GM23338 (cell line): Measurements from ENCODE around the gene MAGI1. TPM values are rescaled to one million over a fixed set of nuclear protein-coding genes. Genes with fewer than 3 reads are reported as not detected.

Source experiments
- ATAC-seq: fragments of 200-7000 bp; cut with Tn5 transposase; 3 replicates; pipeline ENCODE4 v1.9.1; 2020
- DNase-seq: peaks from one replicate; pipeline ENCODE4 v3.0.0-alpha.2; 2015; ENCODE audit warnings: low spot score
- H2AFZ ChIP-seq: fragments of 200-600 bp; sonication (generic); 2 replicates; pipeline ENCODE4 v1.8.0; 2016; ENCODE audit warnings: antibody characterized with exemption, mild to moderate bottlenecking, moderate library complexity
- H3F3A ChIP-seq: fragments of 200-600 bp; sonication (generic); replicated peaks from 2 replicates; pipeline ENCODE4 v1.8.0; 2017; ENCODE audit warnings: antibody characterized with exemption, mixed run types, low read depth
- H3K27ac ChIP-seq: fragments of 200-600 bp; sonication (generic); 2 replicates; pipeline ENCODE4 v1.6.1; 2016; ENCODE audit warnings: low read depth
- H3K27me3 ChIP-seq: fragments of 200-600 bp; sonication (generic); 2 replicates; pipeline ENCODE4 v1.8.0; 2016; ENCODE audit warnings: mild to moderate bottlenecking, mixed run types, moderate library complexity; ENCODE audit not compliant: insufficient read depth
- H3K36me3 ChIP-seq: fragments of 200-600 bp; sonication (generic); 2 replicates; pipeline ENCODE4 v1.8.0; 2016; ENCODE audit warnings: mild to moderate bottlenecking; ENCODE audit not compliant: insufficient read depth
- H3K4me1 ChIP-seq: fragments of 200-600 bp; sonication (generic); 2 replicates; pipeline ENCODE4 v1.8.0; 2016; ENCODE audit warnings: mild to moderate bottlenecking, moderate library complexity; ENCODE audit not compliant: insufficient read depth
- H3K4me2 ChIP-seq: fragments of 200-600 bp; sonication (generic); 2 replicates; pipeline ENCODE4 v1.7.1; 2017; ENCODE audit warnings: mixed run types
- H3K4me3 ChIP-seq: fragments of 200-600 bp; sonication (generic); 2 replicates; pipeline ENCODE4 v1.6.1; 2016; ENCODE audit warnings: mixed run types
- H3K79me2 ChIP-seq: fragments of 200-600 bp; sonication (generic); replicated peaks from 2 replicates; pipeline ENCODE4 v1.8.0; 2017; ENCODE audit warnings: mild to moderate bottlenecking; ENCODE audit not compliant: insufficient read depth
- H3K9me2 ChIP-seq: fragments of 200-600 bp; sonication (generic); 2 replicates; pipeline ENCODE4 v1.8.0; 2017; ENCODE audit not compliant: insufficient read depth
- H4K20me1 ChIP-seq: fragments of 200-600 bp; sonication (generic); replicated peaks from 2 replicates; pipeline ENCODE4 v1.8.0; 2017; ENCODE audit warnings: mild to moderate bottlenecking; ENCODE audit not compliant: insufficient read depth
- H3K27ac Mint-ChIP-seq: 2 replicates; pipeline ENCODE4 v1.8.0; 2020; ENCODE audit warnings: inconsistent platforms, mild to moderate bottlenecking, moderate library complexity, mixed read lengths
- H3K27me3 Mint-ChIP-seq: 3 replicates; pipeline ENCODE4 v1.8.0; 2022; ENCODE audit warnings: low read depth, mild to moderate bottlenecking, moderate library complexity, mixed read lengths, inconsistent platforms; ENCODE audit not compliant: insufficient read depth, poor library complexity
- H3K36me3 Mint-ChIP-seq: 3 replicates; pipeline ENCODE4 v1.8.0; 2021; ENCODE audit warnings: low read depth, mild to moderate bottlenecking, inconsistent platforms, moderate library complexity, mixed read lengths
- H3K4me1 Mint-ChIP-seq: 3 replicates; pipeline ENCODE4 v1.8.0; 2020; ENCODE audit warnings: mild to moderate bottlenecking, inconsistent platforms, mixed read lengths
- H3K4me3 Mint-ChIP-seq: 3 replicates; pipeline ENCODE4 v1.8.0; 2021; ENCODE audit warnings: moderate library complexity, mild to moderate bottlenecking, inconsistent platforms, mixed read lengths
- H3K9me3 Mint-ChIP-seq: 3 replicates; pipeline ENCODE4 v1.8.0; 2020; ENCODE audit warnings: moderate library complexity, mild to moderate bottlenecking, inconsistent platforms, mixed read lengths
- CREB1 ChIP-seq: fragments of 250-450 bp; sonication (Bioruptor Pico); IDR thresholded peaks from 2 replicates; pipeline ENCODE4 v1.5.0; 2020; ENCODE audit warnings: low read depth, mild to moderate bottlenecking, moderate library complexity
- CTCF ChIP-seq, 2 experiments: fragments of 200-600 bp in 1 of 2; sonication (generic) in 1 of 2; conservative IDR thresholded peaks; 2 replicates each; pipeline versions ENCODE4 v1.5.1 to v1.6.1; 2016 to 2017; ENCODE audit warnings: antibody characterized with exemption in 2 of 2, low read depth in 2 of 2, mild to moderate bottlenecking in 2 of 2, moderate library complexity in 1 of 2
- ETS1 ChIP-seq: IDR thresholded peaks from 2 replicates; pipeline ENCODE4 v1.6.1; 2016; ENCODE audit warnings: antibody characterized with exemption
- EZH2phosphoT487 ChIP-seq: fragments of 200-600 bp; sonication (generic); IDR thresholded peaks from one replicate; pipeline ENCODE4 v1.8.1; 2018; ENCODE audit warnings: antibody characterized with exemption; ENCODE audit not compliant: unreplicated experiment
- NANOG ChIP-seq: IDR thresholded peaks from 2 replicates; pipeline ENCODE4 v1.6.1; 2016; ENCODE audit warnings: antibody characterized with exemption, borderline replicate concordance
- POLR2AphosphoS5 ChIP-seq: IDR thresholded peaks from 2 replicates; pipeline ENCODE4 v1.6.1; 2016; ENCODE audit warnings: antibody characterized with exemption, low read depth
- REST ChIP-seq: IDR thresholded peaks from one replicate; pipeline ENCODE4 v1.6.1; 2018; ENCODE audit warnings: antibody characterized with exemption; ENCODE audit not compliant: unreplicated experiment
- ZNF114 ChIP-seq: fragments of 250-450 bp; sonication (Bioruptor Pico); IDR thresholded peaks from 2 replicates; pipeline ENCODE4 v1.5.0; 2020; ENCODE audit warnings: mild to moderate bottlenecking, moderate library complexity
- ZNF462 ChIP-seq: fragments of 250-450 bp; sonication (Bioruptor Pico); IDR thresholded peaks from 2 replicates; pipeline ENCODE4 v1.5.0; 2020; ENCODE audit warnings: mild to moderate bottlenecking, moderate library complexity
- polyA plus RNA-seq: library from polyadenylated mRNA; unstranded; fragments of >200 nt; fragmentation: Nextera tagmentation; extraction: Ambion mirVana; gene quantifications from 2 replicates; pipeline ENCODE4 v1.2.1, GENCODE V29; 2016
- total RNA-seq: library from RNA; depleted of rRNA; stranded (reverse); fragments of >200 nt; shearing (Covaris generic); gene quantifications from 2 replicates; pipeline ENCODE4 v1.2.3, GENCODE V29; 2014

Gene MAGI1
- total and polyA plus RNA-seq, 2 experiments from 2014 or later: 27.4 to 71.2 TPM

- TF ChIP-seq ZNF114 (CRISPR knock-in tag) (no peak), REST (no peak), POLR2AphosphoS5 (no peak), EZH2phosphoT487 (no peak), CREB1 (CRISPR knock-in tag) (no peak)
These were observed 385.0 kb downstream of the MAGI1 start (continued) for GRCh38 chr3:65653731-65654130.

- no peak overlapping the region for H3K4me3 ChIP-seq
- H3K27ac ChIP-seq: no peak overlapping the region
- H3K27me3 Mint-ChIP-seq: peaks cover 2% of the 10 kb centered on the region
- DNase-seq: no peak
- H3K36me3 Mint-ChIP-seq: peaks cover 6% of the 10 kb centered on the region; the same call in 2 of the 3 replicates
- no peak overlapping the region for H3K27ac Mint-ChIP-seq
- H3K4me2 ChIP-seq: no peak overlapping the region
- H2AFZ ChIP-seq: no peak overlapping the region
- H3K4me1 ChIP-seq: no peaks in the 10 kb centered on the region
- no peaks in the 10 kb centered on the region for H3F3A ChIP-seq
- H3K4me1 Mint-ChIP-seq: peaks cover 8% of the 10 kb centered on the region
- H3K27me3 ChIP-seq: no peaks in the 10 kb centered on the region
- no peaks in the 10 kb centered on the region for H3K36me3 ChIP-seq
- H3K9me3 Mint-ChIP-seq: peaks cover 8% of the 10 kb centered on the region; the same call in 2 of the 3 replicates
- H3K9me2 ChIP-seq: no peaks in the 10 kb centered on the region
- H3K4me3 Mint-ChIP-seq: no peak overlapping the region
- peaks cover 11% of the 10 kb centered on the region for H3K79me2 ChIP-seq
- no peaks in the 10 kb centered on the region for H4K20me1 ChIP-seq
- ATAC-seq: no peak
- TF ChIP-seq ZNF114 (CRISPR knock-in tag) (no peak), CTCF (conservative IDR thresholded peaks at IDR 0.05; ENCODE audit: low read depth in 2 of 2) (no peak), ETS1 (no peak), EZH2phosphoT487 (no peak), ZNF462 (CRISPR knock-in tag) (no peak), NANOG (no peak)
These were observed 388.5 kb downstream of the MAGI1 start for GRCh38 chr3:65650247-65650646.
